BJ (cell line): ENCODE data around the gene HIPK2. TPM values are rescaled to one million over a fixed set of nuclear protein-coding genes. Genes with fewer than 3 reads are reported as not detected.

ENCODE experiments used
- CTCF ChIA-PET: fragments of 350-600 bp; formaldehyde crosslinking; extraction: SDS; loops from one replicate; lab custom pipeline; 2021; ENCODE audit warnings: antibody characterized with exemption, inconsistent platforms; lab: Yijun Ruan, JAX
- POLR2A ChIA-PET: fragments of 300-600 bp; sonication (Branson Sonifier 250); formaldehyde crosslinking; extraction: SDS; loops from one replicate; lab custom pipeline; 2021; ENCODE audit warnings: antibody characterized with exemption; lab: Charles Lee
- DNase-seq: peaks from one replicate; pipeline ENCODE4 v3.0.0-alpha.2; 2011; ENCODE audit warnings: low read depth
- H3K27me3 ChIP-seq: 2 replicates; pipeline ENCODE4 v1.6.0; 2011; ENCODE audit warnings: low read length; ENCODE audit not compliant: control insufficient read depth, insufficient read depth
- H3K36me3 ChIP-seq: 2 replicates; pipeline ENCODE4 v1.5.1; 2011; ENCODE audit warnings: low read length; ENCODE audit not compliant: control insufficient read depth, insufficient read depth
- H3K4me3 ChIP-seq: 2 replicates; pipeline ENCODE4 v1.5.1; 2011; ENCODE audit warnings: low read depth, mild to moderate bottlenecking, control low read depth, low read length
- CTCF ChIP-seq: IDR thresholded peaks from 2 replicates; pipeline ENCODE4 v1.5.1; 2011; ENCODE audit warnings: low read depth, mild to moderate bottlenecking, control low read depth, inconsistent platforms, low read length, moderate library complexity; ENCODE audit not compliant: insufficient read depth
- polyA plus RNA-seq: library from polyadenylated mRNA; depleted of rRNA; stranded (reverse); fragments of >200 nt; gene quantifications from 2 replicates; pipeline ENCODE4 v1.2.3, GENCODE V29; 2011

The HIPK2 gene
- polyA plus RNA-seq, 1 experiment, result 3.6 TPM

GRCh38 chr7:139646566-139646965 lies 131.2 kb downstream of the HIPK2 start:
- TF ChIP-seq CTCF, result no peak
- Histone ChIP-seq H3K4me3 (no peak overlapping the region), H3K36me3 (no peaks in the 10 kb centered on the region), H3K27me3 (no peaks in the 10 kb centered on the region)
- ChIA-PET POLR2A (no interaction called here), CTCF (interaction anchor here (0.8 to 5.2 kb wide), 25 partner anchors 8 to 356 kb away, joined by 3 to 107 read pairs (median 8); partner anchors contain the start of gene HIPK2)
- DNase-seq, result no peak

- Histone ChIP-seq H3K4me3 (no peak overlapping the region), H3K36me3 (no peaks in the 10 kb centered on the region), H3K27me3 (no peaks in the 10 kb centered on the region)
- TF ChIP-seq CTCF, result peak; percentile 87
- ChIA-PET POLR2A (no interaction called here), CTCF (interaction anchor here (0.7 to 5.2 kb wide), 35 partner anchors 8 to 671 kb away, joined by 3 to 107 read pairs (median 5); partner anchors contain the start of gene HIPK2)
- peak; percentile 8 for DNase-seq
Observed at GRCh38 chr7:139645572-139646523, 131.9 kb downstream of the HIPK2 start.

GRCh38 chr7:139643951-139644585 lies 133.7 kb downstream of the HIPK2 start:
- Histone ChIP-seq H3K27me3 (no peaks in the 10 kb centered on the region), H3K36me3 (no peaks in the 10 kb centered on the region), H3K4me3 (no peak overlapping the region)
- ChIA-PET POLR2A (no interaction called here), CTCF (interaction anchor here (1.6 to 5.2 kb wide), 5 partner anchors 12 to 373 kb away, joined by 3 to 107 read pairs (median 25); no protein-coding TSS in a partner anchor)
- no peak for DNase-seq
- no peak for TF ChIP-seq CTCF

GRCh38 chr7:139642283-139642682 lies 135.5 kb downstream of the HIPK2 start:
- H3K4me3 ChIP-seq, result no peak overlapping the region
- ChIA-PET POLR2A (no interaction called here), CTCF (interaction anchor here (1.2 to 1.3 kb wide), 2 partner anchors 24 to 360 kb away, joined by 3 to 4 read pairs; no protein-coding TSS in a partner anchor)
- H3K27me3 ChIP-seq, result no peaks in the 10 kb centered on the region
- no peak for TF ChIP-seq CTCF
- no peak for DNase-seq
- H3K36me3 ChIP-seq, result no peaks in the 10 kb centered on the region
